ENCODE measurements around the gene SLC34A1. TPM values are rescaled to one million over a fixed set of nuclear protein-coding genes. Genes with fewer than 3 reads are reported as not detected.

SLC34A1 gene
- total RNA-seq, 5 donors from 2014 or later (not counting 1 experiment from before 2014, with no cell fraction given), result 0.13 to 0.18 (median 0.16) TPM; not detected in 2

DNA sequence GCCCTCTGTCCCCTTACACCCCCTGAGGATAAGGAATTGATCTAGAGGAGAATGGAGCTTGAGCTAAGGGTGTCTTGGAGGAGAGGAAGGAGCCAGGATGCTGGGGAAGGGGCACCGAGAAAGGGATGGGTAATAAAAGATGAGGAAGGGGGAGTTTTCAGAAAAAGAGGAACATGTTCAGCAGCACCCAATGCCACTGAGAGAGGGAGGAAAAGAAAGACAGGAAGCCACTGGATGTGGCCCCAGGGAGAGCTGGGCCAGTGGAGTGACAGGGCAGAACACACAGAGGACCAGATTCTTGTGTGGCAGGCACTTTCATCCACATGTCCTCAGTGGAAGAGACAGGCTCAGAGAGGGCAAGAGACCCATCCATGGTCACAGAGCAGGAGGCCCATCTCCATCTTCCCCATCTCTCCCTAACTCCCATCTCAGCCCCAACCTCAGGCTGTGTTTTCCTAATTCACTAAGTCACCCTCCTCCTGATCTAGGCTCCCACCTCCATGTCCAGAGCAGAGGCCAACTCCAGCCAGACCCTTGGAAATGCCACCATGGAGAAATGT, 9.1 kb downstream of the SLC34A1 start:
- H3K9me3 ChIP-seq, result no peaks in the 10 kb centered on the region
- peak overlapping the region in 1 of 2 donors; percentile 9 for H3K27ac Mint-ChIP-seq
- ChIA-PET POLR2A (interaction anchor here in 1 of 2 donors (0.6 kb wide), 1 partner anchor 173 kb away, joined by 9 read pairs; no protein-coding TSS in a partner anchor), CTCF (interaction anchor here (0.5 to 2.8 kb wide), 4 partner anchors 10 to 668 kb away, joined by 3 to 12 read pairs (median 3); no protein-coding TSS in a partner anchor)
- H3K27me3 Mint-ChIP-seq, result no peaks in the 10 kb centered on the region
- no peak overlapping the region for H3K4me3 ChIP-seq (ENCODE audit: control insufficient read depth in 1 of 2, extremely low read depth in 1 of 2, low read length in 1 of 2)
- H3K4me3 Mint-ChIP-seq, result no peak overlapping the region
- H3K9me3 Mint-ChIP-seq, result no peaks in the 10 kb centered on the region
- peaks cover 32 to 34% (median 33%) of the 10 kb centered on the region in 3 donors for H3K4me1 Mint-ChIP-seq
- no peaks in the 10 kb centered on the region for H3K36me3 Mint-ChIP-seq
- H3K27ac ChIP-seq (ENCODE audit: low read length), result no peak overlapping the region
- DNase-seq (no peak), ATAC-seq (replicated peaks in 1 of 4) (no peak)
- H3K36me3 ChIP-seq (ENCODE audit: control insufficient read depth in 2 of 2, extremely low read depth in 1 of 2, insufficient read depth in 1 of 2, low read length in 1 of 2), result no peaks in the 10 kb centered on the region
- WGBS (ENCODE audit: insufficient coverage), result 70% methylated on average over 1 of the region's 1 CpG
- peaks cover 19 to 32% of the 10 kb centered on the region in 2 experiments for H3K4me1 ChIP-seq (ENCODE audit: control insufficient read depth in 1 of 2, extremely low read depth in 1 of 2, insufficient read depth in 2 of 2, low read length in 2 of 2)
- no peaks in the 10 kb centered on the region for H3K27me3 ChIP-seq (replicated peaks in 1 of 2; ENCODE audit: control insufficient read depth in 2 of 2, extremely low read depth in 1 of 2, insufficient read depth in 2 of 2, low read length in 1 of 2)

DNA sequence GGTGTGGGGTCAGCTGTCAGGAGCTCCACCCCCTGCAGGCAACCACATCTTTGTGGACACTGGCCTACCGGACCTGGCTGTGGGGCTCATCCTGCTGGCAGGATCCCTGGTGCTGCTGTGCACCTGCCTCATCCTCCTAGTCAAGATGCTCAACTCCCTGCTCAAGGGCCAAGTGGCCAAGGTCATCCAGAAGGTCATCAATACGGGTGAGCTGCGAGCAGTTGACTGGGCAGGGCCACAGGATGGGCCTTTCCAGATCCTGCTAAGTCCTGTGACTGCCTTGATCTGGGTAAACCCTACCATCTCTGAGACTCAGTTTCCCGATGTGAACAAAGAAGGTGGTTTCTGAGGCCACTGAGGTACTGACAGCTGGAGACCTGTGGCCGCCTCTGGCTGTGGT, 9.8 kb downstream of the SLC34A1 start:
- no peak overlapping the region for H3K27ac Mint-ChIP-seq

DNA sequence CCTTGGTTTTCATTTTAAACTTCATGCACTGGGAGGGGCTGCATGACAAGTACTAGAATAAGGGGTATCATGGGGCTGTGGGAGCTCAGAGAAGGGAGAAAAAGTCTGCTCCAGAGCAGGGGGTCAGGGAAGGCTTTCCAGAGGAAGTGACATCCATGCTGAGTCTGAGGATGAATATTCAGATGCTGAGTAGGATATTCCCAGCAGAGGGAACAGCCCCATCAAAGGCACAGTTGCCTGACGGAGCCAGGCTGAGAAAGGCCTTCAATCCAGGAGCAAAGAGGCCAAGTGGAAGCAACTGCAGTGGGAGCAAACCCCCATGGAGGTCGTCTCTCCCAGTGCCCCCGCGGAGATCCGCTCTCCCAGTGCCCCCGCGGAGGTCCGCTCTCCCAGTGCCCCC, 11.8 kb downstream of the SLC34A1 start:
- Mint-ChIP-seq H3K27me3 (no peaks in the 10 kb centered on the region), H3K4me3 (no peak overlapping the region), H3K9me3 (no peaks in the 10 kb centered on the region), H3K27ac (no peak overlapping the region), H3K36me3 (no peaks in the 10 kb centered on the region), H3K4me1 (peaks cover 4 to 6% (median 5%) of the 10 kb centered on the region in 3 donors)
- H3K27me3 ChIP-seq (replicated peaks in 1 of 2; ENCODE audit: control insufficient read depth in 2 of 2, extremely low read depth in 1 of 2, insufficient read depth in 2 of 2, low read length in 1 of 2), result peaks cover 0 to 1% of the 10 kb centered on the region in 2 experiments
- no peak overlapping the region for H3K4me3 ChIP-seq (ENCODE audit: control insufficient read depth in 1 of 2, extremely low read depth in 1 of 2, low read length in 1 of 2)
- WGBS (ENCODE audit: insufficient coverage), result 91% methylated on average over 5 of the region's 8 CpGs
- H3K27ac ChIP-seq (ENCODE audit: low read length), result no peak overlapping the region
- ChIA-PET CTCF (interaction anchor here in 1 of 2 donors (0.6 kb wide), 1 partner anchor 67 kb away, joined by 6 read pairs; no protein-coding TSS in a partner anchor), POLR2A (no interaction called here)
- no peaks in the 10 kb centered on the region for H3K9me3 ChIP-seq
- DNase-seq (no peak), ATAC-seq (replicated peaks in 1 of 4) (no peak)
- peaks cover 0 to 4% of the 10 kb centered on the region in 2 experiments for H3K4me1 ChIP-seq (ENCODE audit: control insufficient read depth in 1 of 2, extremely low read depth in 1 of 2, insufficient read depth in 2 of 2, low read length in 2 of 2)
- no peaks in the 10 kb centered on the region for H3K36me3 ChIP-seq (ENCODE audit: control insufficient read depth in 2 of 2, extremely low read depth in 1 of 2, insufficient read depth in 1 of 2, low read length in 1 of 2)

More for the DNA sequence above, 9.8 kb downstream of the SLC34A1 start:
- Histone ChIP-seq H3K36me3 (ENCODE audit: control insufficient read depth in 2 of 2, extremely low read depth in 1 of 2, insufficient read depth in 1 of 2, low read length in 1 of 2) (no peaks in the 10 kb centered on the region), H3K27me3 (replicated peaks in 1 of 2; ENCODE audit: control insufficient read depth in 2 of 2, extremely low read depth in 1 of 2, insufficient read depth in 2 of 2, low read length in 1 of 2) (no peaks in the 10 kb centered on the region), H3K9me3 (no peaks in the 10 kb centered on the region), H3K4me3 (ENCODE audit: control insufficient read depth in 1 of 2, extremely low read depth in 1 of 2, low read length in 1 of 2) (no peak overlapping the region), H3K27ac (ENCODE audit: low read length) (no peak overlapping the region), H3K4me1 (ENCODE audit: control insufficient read depth in 1 of 2, extremely low read depth in 1 of 2, insufficient read depth in 2 of 2, low read length in 2 of 2) (peaks cover 13 to 25% of the 10 kb centered on the region in 2 experiments)
- Mint-ChIP-seq H3K36me3 (no peaks in the 10 kb centered on the region), H3K9me3 (no peaks in the 10 kb centered on the region), H3K4me1 (peaks cover 25 to 27% (median 25%) of the 10 kb centered on the region in 3 donors), H3K27me3 (no peaks in the 10 kb centered on the region), H3K4me3 (no peak overlapping the region)
- CTCF ChIA-PET, result interaction anchor here in 1 of 2 donors (0.5 to 2.8 kb wide), 2 partner anchors 9 to 667 kb away, joined by 3 to 12 read pairs; no protein-coding TSS in a partner anchor
- DNase-seq (no peak), ATAC-seq (replicated peaks in 1 of 4) (no peak)
- WGBS (ENCODE audit: insufficient coverage), result 96% methylated on average over 5 of the region's 5 CpGs
- POLR2A ChIA-PET, result no interaction called here

DNA sequence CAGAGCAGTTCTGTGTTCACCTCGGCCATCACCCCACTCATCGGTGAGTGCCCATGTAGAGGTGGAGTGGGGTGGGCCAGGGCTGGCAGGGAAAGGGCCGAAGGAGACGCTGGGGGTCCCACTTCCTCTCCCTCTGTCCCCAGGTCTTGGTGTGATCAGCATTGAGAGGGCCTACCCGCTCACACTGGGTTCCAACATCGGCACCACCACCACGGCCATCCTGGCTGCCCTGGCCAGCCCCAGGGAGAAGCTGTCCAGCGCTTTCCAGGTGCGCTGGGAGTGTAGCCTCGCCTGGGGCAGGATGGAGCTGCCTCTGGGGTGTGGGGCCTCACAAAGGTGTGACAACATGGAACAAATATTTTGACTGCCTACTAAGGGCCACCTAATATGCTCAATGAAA, 12.6 kb downstream of the SLC34A1 start:
- Mint-ChIP-seq H3K4me1 (peaks cover 0 to 6% (median 0%) of the 10 kb centered on the region in 3 donors), H3K27ac (peak overlapping the region in 1 of 2 donors; percentile 48), H3K9me3 (no peaks in the 10 kb centered on the region), H3K36me3 (no peaks in the 10 kb centered on the region), H3K27me3 (no peaks in the 10 kb centered on the region), H3K4me3 (no peak overlapping the region)
- no peak for ATAC-seq (replicated peaks in 1 of 4)
- no peak overlapping the region for H3K27ac ChIP-seq (ENCODE audit: low read length)
- H3K36me3 ChIP-seq (ENCODE audit: control insufficient read depth in 2 of 2, extremely low read depth in 1 of 2, insufficient read depth in 1 of 2, low read length in 1 of 2), result no peaks in the 10 kb centered on the region
- no peaks in the 10 kb centered on the region for H3K9me3 ChIP-seq
- 84% methylated on average over 7 of the region's 10 CpGs for WGBS (ENCODE audit: insufficient coverage)
- ChIA-PET CTCF (no interaction called here), POLR2A (no interaction called here)
- no peaks in the 10 kb centered on the region for H3K4me1 ChIP-seq (ENCODE audit: control insufficient read depth in 1 of 2, extremely low read depth in 1 of 2, insufficient read depth in 2 of 2, low read length in 2 of 2)
- H3K4me3 ChIP-seq (ENCODE audit: control insufficient read depth in 1 of 2, extremely low read depth in 1 of 2, low read length in 1 of 2), result no peak overlapping the region
- DNase-seq, result no peak
- peaks cover 0 to 4% of the 10 kb centered on the region in 2 experiments for H3K27me3 ChIP-seq (replicated peaks in 1 of 2; ENCODE audit: control insufficient read depth in 2 of 2, extremely low read depth in 1 of 2, insufficient read depth in 2 of 2, low read length in 1 of 2)

DNA sequence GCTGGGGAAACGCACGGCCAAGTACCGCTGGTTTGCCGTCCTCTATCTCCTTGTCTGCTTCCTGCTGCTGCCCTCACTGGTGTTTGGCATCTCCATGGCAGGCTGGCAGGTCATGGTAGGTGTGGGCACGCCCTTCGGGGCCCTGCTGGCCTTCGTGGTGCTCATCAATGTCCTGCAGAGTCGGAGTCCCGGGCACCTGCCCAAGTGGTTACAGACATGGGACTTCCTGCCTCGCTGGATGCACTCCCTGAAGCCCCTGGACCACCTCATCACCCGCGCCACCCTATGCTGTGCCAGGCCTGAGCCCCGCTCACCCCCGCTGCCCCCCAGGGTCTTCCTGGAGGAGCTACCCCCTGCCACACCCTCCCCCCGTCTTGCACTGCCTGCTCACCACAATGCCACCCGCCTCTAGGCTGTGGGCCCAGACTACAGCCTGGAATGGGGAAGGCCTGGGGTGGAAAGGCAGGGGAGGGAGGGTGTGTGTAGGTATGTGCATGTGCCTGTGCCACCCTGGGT, 13.7 kb downstream of the SLC34A1 start:
- H3K27ac Mint-ChIP-seq, result no peak overlapping the region
- 96% methylated on average over 11 of the region's 16 CpGs for WGBS (ENCODE audit: insufficient coverage)
- no peaks in the 10 kb centered on the region for H3K9me3 Mint-ChIP-seq
- H3K4me1 ChIP-seq (ENCODE audit: control insufficient read depth in 1 of 2, extremely low read depth in 1 of 2, insufficient read depth in 2 of 2, low read length in 2 of 2), result peaks cover 8 to 10% of the 10 kb centered on the region in 2 experiments
- H3K9me3 ChIP-seq, result no peaks in the 10 kb centered on the region
- DNase-seq (no peak), ATAC-seq (replicated peaks in 1 of 4) (no peak)
- no peak overlapping the region for H3K4me3 Mint-ChIP-seq
- H3K36me3 Mint-ChIP-seq, result no peaks in the 10 kb centered on the region
- POLR2A ChIA-PET, result no interaction called here
- no peaks in the 10 kb centered on the region for H3K27me3 Mint-ChIP-seq
- CTCF ChIA-PET, result no interaction called here
- H3K27ac ChIP-seq (ENCODE audit: low read length), result no peak overlapping the region
- no peak overlapping the region for H3K4me3 ChIP-seq (ENCODE audit: control insufficient read depth in 1 of 2, extremely low read depth in 1 of 2, low read length in 1 of 2)
- no peaks in the 10 kb centered on the region for H3K36me3 ChIP-seq (ENCODE audit: control insufficient read depth in 2 of 2, extremely low read depth in 1 of 2, insufficient read depth in 1 of 2, low read length in 1 of 2)
- H3K4me1 Mint-ChIP-seq, result peaks cover 9 to 16% (median 10%) of the 10 kb centered on the region in 3 donors
- peaks cover 7 to 8% of the 10 kb centered on the region in 2 experiments for H3K27me3 ChIP-seq (replicated peaks in 1 of 2; ENCODE audit: control insufficient read depth in 2 of 2, extremely low read depth in 1 of 2, insufficient read depth in 2 of 2, low read length in 1 of 2)

DNA sequence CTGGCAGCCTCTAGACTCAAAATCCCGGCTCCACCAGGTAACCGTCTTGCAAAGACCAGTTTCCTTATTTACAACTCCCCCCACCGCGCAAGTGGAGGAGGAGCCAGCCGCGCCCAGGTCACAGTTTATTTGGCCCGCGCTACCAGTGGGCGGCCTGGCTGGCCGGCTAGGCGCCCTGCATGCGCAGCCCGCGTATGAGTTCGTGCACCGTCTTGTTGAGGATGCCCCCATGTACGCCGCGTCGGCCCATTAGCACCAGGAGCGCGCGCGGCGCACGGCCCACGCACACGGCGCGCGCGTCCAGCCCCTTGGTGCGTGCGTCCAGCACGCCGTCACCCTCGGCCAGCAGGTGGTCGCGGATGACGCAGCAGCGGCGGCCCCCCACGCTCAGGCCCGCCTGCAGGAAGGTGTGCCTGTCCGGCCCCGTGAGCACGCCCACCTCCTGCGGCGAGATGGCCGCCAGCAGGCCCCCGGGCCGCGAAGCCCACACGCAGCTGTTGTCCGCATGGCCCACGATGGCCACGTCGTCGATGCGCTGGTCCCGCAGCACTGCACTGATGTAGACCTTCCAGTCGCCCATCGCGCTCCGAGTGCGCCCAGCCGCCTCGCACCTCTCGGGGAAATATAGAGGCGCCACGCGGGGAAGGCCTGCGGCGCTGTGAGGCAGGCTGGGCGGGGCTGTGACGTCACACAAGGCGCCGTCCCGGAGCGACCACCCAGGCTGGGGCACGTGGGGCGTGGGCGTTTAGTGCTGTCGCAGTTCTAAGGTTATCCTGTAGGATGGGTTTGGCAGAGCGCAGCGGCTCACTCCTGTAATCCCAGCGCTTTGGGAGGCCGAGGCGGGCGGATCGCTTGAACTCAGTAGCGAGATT, 16.0 kb downstream of the SLC34A1 start, which contains the start of gene PFN3:
Gene PFN3, minus strand, starts transcription at position 665 of the 872 bp plus-strand sequence. Its CDS starts 85 bp downstream, at position 580.
- no peaks in the 10 kb centered on the region for H3K36me3 ChIP-seq (ENCODE audit: control insufficient read depth in 2 of 2, extremely low read depth in 1 of 2, insufficient read depth in 1 of 2, low read length in 1 of 2)
- 77% methylated on average over 84 of the region's 92 CpGs for WGBS (ENCODE audit: insufficient coverage)
- Mint-ChIP-seq H3K36me3 (no peaks in the 10 kb centered on the region), H3K4me1 (peaks cover 24 to 25% (median 25%) of the 10 kb centered on the region in 3 donors), H3K27me3 (no peaks in the 10 kb centered on the region), H3K9me3 (no peaks in the 10 kb centered on the region), H3K27ac (no peak within 1 kb of the TSS), H3K4me3 (no peak within 1 kb of the TSS)
- H3K4me3 ChIP-seq (ENCODE audit: control insufficient read depth in 1 of 2, extremely low read depth in 1 of 2, low read length in 1 of 2), result no peak within 1 kb of the TSS
- CTCF ChIA-PET, result no interaction called here
- no peak within 1 kb of the TSS for H3K27ac ChIP-seq (ENCODE audit: low read length)
- peaks cover 7 to 19% of the 10 kb centered on the region in 2 experiments for H3K27me3 ChIP-seq (replicated peaks in 1 of 2; ENCODE audit: control insufficient read depth in 2 of 2, extremely low read depth in 1 of 2, insufficient read depth in 2 of 2, low read length in 1 of 2)
- H3K9me3 ChIP-seq, result no peaks in the 10 kb centered on the region
- DNase-seq (no peak), ATAC-seq (replicated peaks in 1 of 4) (no peak)
- peaks cover 22 to 33% of the 10 kb centered on the region in 2 experiments for H3K4me1 ChIP-seq (ENCODE audit: control insufficient read depth in 1 of 2, extremely low read depth in 1 of 2, insufficient read depth in 2 of 2, low read length in 2 of 2)
- POLR2A ChIA-PET, result no interaction called here

Measured in T-cell (primary cell).